GM19324 (cell line): Measurements from ENCODE around the gene RTN4RL2.

Experiments used
- ATAC-seq: cut with Tn5 transposase; IDR thresholded peaks from one replicate; pipeline ENCODE4 v1.9.1; 2021; ENCODE audit warnings: mild to moderate bottlenecking, moderate library complexity; ENCODE audit not compliant: unreplicated experiment, low FRiP score

Gene RTN4RL2

DNA sequence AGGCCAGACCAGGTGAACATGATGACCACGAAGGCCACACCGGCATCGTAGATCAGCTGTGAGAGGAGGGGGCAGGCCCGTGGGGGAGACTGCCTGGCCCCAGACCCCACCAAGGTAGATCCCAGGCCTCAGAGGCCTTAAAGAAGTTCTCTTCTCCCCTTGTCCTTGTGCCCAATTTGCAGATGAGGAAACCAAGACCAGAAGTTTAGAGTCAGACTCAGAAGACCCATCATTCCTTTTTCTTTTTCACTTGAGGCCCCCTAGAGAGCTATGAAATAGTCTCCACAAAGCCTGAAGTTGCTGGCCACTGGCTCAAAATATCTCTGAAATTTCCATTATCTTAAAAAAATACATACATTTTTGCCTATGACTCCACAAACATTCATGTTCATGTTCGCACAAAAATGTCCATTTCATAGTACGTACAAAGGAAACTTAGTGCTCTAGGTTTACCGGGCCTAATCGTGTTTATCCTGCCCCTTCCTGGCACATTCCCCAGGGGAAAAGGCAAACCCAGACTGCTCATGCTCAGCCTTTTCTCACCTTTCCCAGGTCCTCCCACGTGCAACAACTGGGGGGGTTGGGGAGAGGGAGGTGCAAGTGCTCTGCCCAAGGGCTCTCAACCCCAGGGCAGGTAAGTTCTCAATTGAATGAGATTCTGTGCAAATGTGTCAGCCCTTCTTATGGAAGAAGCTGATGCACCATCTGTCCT, 35.9 kb downstream of the RTN4RL2 start:
- ATAC-seq = no peak

DNA sequence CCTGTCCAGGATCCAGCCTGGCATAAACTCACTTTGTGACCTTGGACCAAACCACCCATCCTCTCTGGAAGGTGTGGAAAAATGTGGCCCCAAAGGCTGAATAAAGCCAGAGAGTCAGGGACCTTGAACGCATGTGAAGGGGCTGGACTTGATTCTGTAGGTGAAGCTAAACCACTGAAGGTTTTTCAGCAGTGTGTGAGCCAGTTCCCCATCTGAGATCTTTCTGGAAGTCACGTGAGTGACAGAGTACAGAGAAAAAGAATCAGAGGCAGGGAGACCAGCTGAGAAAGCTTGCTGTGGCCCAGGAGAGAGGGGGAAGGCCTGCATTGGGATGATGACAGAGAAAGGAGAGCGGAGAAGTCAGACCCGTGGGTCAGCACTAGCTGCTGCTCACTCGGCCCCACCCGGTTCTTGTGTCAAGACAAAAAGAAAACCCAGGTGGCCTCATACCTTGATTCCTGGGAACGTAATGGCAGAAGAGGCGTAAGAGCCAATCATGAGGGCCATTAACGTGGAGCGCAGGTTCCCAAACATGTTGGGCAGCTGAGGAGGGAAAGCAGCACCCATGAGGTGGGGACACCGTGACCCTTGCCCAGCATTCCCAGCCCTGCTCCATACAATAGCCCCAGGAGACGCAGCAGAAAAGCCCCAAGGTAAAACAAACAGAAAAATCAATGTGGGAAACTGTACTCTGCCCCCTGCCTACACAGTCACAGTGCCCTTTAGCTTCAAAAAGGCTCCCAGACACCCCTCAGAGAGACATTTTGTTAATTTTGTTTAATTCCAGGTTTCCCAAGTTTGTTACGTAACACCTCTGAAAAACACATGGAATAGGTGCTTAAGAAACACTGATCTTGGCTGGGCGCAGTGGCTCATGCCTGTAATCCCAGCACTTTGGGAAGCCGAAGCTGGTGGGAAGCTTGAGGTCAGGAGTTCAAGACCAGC, 37.2 kb downstream of the RTN4RL2 start:
- no peak for ATAC-seq

- no peak for ATAC-seq
Observed at GRCh38 chr11:57498540-57498939, 38.2 kb downstream of the RTN4RL2 start.

- peak; percentile 97 for ATAC-seq
Observed at GRCh38 chr11:57499413-57499982, 39.2 kb downstream of the RTN4RL2 start.

DNA sequence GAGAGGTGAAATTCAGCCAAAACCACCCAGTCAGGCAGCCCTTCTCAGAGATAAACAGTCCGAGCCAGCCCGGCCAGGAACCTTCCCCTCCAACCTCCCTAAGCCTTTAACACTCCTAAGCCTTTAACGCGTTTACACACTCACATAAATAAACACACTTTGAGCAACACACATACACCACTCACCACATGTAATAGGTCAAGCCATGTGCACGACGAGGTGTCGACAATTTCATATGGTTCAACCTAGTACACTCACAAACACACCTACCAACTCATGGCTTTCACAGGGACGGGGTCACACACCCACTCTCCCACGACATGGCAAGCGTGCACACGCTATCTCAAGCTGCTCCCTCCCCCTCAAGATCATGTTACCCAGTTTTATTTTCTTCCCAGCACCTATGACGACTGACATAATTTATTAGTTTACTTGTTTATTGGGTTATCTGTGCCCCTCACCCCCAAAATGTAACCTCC, 39.7 kb downstream of the RTN4RL2 start:
- ATAC-seq = no peak

DNA sequence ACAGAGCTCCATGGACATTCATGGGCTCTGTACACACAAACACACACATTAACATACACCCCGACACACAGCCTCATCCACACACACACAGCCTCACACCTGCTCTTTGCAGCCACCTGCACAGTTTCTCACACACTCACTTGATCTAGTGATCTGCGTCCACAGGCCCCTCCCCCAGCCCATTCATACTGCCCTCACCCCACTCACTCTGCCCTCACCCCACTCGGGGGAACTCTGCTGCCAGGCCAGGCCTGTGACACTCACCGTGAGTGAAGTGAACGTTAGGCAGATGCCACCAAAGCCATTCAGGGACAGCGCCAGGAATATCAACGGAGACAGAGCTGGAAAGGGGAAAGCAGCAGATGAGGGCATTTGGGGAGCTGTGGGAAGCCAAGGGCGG, 40.2 kb downstream of the RTN4RL2 start:
- ATAC-seq = no peak

- no peak for ATAC-seq
Observed at GRCh38 chr11:57500926-57501325, 40.6 kb downstream of the RTN4RL2 start.

DNA sequence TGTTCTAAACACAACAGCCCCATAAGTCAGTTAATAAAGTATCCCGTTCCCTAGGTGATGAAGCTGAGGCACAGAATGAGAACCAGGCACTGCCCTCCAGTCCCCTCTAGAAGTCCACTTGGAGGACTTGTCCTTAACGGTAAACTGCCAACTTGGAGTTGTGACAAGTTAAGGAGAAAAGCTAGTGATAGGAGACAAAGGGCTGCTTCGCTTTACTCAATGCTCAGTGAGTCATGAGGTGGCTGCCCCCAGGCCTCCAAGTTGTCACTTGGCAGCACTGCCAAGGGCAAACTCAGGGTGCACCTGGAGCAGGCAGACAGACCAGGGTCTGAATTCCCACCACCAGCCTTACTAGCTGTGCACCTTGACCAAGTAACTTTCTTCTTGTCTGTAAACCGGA, 41.6 kb downstream of the RTN4RL2 start:
- no peak for ATAC-seq

DNA sequence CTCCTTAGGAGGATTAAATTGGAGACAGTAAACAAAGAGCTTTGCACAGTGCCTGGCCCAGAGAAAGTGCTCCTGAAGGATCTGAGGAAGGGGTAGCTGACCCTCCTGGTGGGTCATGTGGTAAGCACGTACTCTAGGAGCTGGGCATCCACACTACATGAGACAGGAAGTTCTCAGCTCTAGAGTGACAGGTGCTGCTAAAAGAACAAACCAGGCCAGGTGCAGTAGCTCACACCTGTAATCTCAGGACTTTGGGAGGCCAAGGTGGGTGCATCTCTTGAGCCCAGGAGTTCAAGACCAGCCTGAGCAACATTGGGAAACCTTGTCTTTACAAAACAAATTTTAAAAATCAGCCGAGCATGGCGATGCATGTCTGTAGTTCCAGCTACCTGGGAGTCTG, 42.0 kb downstream of the RTN4RL2 start:
- ATAC-seq = no peak

GRCh38 chr11:57502870-57503269, 42.5 kb downstream of the RTN4RL2 start:
- ATAC-seq = no peak

- no peak for ATAC-seq
Observed at GRCh38 chr11:57504511-57504910, 44.2 kb downstream of the RTN4RL2 start.

- no peak for ATAC-seq
Observed at GRCh38 chr11:57506522-57506921, 46.2 kb downstream of the RTN4RL2 start.

DNA sequence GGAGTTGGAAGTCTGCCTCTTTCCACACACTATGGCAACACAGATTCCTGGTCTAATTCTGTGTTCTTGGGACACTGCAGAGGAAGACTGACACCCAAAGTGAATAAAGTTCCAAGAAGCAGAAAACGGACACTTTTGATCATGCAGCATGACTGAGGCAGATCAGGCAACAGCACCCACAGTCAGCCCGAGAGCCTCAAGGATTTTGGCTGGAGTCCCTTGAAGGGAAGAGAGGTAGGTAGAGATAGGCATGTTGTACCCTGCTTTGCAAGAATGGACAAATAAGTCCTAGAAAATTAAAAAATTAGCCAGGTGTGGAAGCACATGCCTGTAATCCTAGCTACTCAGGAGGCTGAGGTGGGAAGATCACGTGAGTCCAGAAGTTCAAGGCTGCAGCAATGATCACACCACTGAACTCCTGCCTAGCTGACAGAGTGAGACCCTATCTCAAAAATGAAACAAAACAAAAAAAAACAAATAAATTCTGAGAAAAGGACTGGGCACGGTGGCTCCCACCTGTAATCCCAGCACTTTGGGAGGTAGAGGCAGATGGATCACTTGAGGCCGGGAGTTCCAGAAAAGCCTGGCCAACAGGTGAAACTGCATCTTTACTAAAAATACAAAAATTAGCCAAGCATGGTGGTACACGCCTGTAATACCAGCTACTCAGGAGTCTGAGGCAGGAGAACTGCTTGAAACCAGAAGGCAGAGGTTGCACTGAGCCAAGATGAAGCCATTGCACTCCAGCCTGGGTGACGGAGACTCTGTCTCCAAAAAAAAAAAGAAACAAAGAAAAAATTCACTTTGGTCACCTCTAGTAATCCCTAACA, 48.2 kb downstream of the RTN4RL2 start:
- ATAC-seq = no peak

DNA sequence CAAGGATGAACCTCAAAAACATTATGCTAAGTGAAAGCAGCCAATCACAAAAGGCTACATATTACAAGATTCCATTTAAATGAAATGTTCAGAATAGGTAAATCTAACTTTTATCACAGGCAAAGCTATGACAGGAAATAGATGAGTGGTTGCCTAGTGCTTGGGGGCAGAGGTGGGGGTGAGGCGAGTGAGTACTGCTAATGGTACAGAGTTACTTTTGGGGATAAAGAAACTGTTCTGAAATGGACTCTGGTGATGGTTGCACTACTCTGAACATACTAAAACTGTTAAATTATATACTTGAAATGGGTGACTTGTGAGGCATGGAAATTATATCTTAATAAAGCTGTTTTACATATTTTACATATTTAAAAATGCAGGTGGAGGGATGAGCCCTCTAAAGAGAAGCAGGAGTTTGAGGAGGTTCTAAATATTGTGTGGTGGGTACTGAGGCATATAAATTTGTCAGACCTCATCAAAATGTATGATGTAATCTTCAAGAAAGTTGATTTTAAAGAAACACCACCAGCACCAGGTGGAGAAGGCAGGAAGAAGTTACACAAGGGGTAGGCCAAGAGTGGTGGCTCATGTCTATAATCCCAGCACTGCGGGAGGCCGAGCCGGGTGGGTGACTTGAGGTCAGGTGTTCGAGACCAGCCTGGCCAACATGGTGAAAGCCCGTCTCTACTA, 51.6 kb downstream of the RTN4RL2 start:
- ATAC-seq = no peak

DNA sequence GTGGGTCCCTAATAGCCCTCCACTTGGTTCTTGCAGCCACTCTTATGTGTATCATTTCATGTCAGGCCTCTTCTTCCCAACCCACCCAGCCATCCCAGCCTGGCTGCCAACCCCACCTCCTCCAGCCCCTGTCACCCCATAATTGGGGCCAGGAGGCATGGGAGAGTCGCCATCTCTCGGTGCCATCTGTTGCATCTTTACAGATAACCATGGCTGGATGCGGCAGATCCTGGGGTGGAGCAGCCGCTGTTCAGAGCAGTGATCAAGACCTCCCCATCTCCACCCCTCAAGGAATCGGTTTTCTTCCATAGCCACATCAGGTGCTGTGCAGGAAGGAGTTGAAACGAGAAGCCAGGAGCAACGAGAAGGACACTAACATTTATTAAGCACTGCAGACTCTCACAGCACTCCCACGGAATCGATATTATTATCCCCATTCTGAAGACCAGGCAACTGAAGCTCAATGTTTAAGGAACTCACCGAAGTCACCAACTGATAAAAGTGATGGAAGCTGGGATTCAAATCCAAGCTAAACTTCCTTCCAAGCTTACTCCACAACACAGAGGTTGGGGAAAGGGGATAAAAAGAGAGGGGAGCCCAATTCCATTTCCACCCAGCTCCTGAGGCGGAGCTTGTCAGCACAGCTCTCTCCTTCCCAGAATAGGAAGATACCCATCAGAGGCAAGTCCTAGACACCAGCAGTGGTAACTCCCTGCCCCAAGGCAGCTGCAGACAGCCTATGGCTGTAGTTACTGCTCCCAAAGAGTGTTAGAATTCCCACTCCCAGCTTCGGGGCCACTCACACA, 52.5 kb downstream of the RTN4RL2 start:
- no peak for ATAC-seq

GRCh38 chr11:57513452-57513795, 53.1 kb downstream of the RTN4RL2 start:
- ATAC-seq = no peak

DNA sequence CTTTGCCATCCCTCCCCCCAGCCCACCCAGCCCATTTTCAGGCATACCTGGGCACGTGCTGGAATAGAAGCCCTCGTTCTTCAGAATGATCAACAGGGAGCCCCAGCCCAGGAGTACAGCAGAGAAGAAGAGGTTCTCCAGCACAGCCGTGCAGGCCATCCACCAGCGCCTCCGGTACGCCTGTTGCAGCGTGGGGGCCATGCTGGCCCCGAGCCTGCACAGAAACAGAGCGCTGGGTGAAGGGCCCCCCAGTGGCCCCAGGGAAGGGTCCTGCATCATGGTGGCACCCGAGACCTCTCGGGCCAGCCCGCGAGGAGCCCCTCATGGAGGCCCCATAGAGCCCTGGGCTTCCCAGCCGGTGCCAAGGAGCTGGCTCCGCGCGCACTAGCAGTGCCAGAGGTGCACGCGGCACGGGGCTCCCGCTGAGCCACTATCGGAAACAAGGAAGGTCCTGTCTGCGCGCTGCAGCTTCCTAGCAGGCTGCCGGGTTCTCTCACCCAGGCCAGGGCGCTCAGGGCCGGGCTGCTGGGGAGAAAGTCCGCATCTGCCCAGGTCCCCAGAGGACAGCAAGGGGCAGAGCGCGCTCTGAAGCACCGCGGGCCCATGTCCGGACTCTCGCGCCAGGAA, 53.7 kb downstream of the RTN4RL2 start:
- ATAC-seq = peak; percentile 18

- peak; percentile 39 for ATAC-seq
Observed at GRCh38 chr11:57514538-57515331, 54.4 kb downstream of the RTN4RL2 start.
